ENCODE data around the gene ULBP1. TPM values are rescaled to one million over a fixed set of nuclear protein-coding genes. Genes with fewer than 3 reads are reported as not detected.
"Not testable (repeated sequence)": the region's sequence is repeated elsewhere in the genome, so short reads cannot be mapped to it uniquely, and the experiment has no call there.

ULBP1 gene
- total and polyA plus RNA-seq, 3 donors from 2014 or later: 2.3 to 5.9 (median 4.7) TPM

DNA sequence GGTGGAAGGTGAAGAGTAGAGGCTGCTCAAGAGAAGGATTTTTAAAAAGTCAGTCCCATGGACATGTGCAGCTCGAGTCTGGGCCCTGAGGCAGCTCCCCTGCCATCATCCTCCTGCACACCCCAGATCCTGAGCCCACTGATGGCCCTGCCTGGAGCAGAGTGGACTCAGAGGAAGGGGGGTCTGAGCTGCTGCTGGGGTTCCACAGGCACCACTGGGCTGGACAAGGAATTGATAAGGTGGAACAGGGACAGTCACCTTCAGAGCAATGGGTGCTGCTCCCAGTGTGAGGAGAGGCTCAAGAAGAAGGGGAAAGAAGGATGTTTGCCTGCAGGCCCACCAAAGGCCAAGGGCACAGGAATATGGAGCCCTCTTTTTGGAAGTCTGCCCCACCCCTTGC is 15.7 kb upstream of the ULBP1 start:
- Histone ChIP-seq H3K4me3 (no peak overlapping the region), H3K27me3 (no peaks in the 10 kb centered on the region), H3K4me1 (no peaks in the 10 kb centered on the region), H3K27ac (no peak overlapping the region), H3K9me3 (no peaks in the 10 kb centered on the region), H3K36me3 (ENCODE audit: low read depth, missing control alignments) (no peaks in the 10 kb centered on the region)
- TF ChIP-seq, protein P1, sequence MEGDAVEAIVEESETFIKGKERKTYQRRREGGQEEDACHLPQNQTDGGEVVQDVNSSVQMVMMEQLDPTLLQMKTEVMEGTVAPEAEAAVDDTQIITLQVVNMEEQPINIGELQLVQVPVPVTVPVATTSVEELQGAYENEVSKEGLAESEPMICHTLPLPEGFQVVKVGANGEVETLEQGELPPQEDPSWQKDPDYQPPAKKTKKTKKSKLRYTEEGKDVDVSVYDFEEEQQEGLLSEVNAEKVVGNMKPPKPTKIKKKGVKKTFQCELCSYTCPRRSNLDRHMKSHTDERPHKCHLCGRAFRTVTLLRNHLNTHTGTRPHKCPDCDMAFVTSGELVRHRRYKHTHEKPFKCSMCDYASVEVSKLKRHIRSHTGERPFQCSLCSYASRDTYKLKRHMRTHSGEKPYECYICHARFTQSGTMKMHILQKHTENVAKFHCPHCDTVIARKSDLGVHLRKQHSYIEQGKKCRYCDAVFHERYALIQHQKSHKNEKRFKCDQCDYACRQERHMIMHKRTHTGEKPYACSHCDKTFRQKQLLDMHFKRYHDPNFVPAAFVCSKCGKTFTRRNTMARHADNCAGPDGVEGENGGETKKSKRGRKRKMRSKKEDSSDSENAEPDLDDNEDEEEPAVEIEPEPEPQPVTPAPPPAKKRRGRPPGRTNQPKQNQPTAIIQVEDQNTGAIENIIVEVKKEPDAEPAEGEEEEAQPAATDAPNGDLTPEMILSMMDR (IDR thresholded peaks at IDR 0.05): no peak
- TF ChIP-seq POLR2A (IDR thresholded peaks at IDR 0.05): no peak
- WGBS, 2 donors: 60 to 77% methylated on average over 1 of the region's 1 CpG
- intact Hi-C loops (cut with DNase I; ENCODE audit: low total_unique reads): no loop called here
- no peak for DNase-seq

DNA sequence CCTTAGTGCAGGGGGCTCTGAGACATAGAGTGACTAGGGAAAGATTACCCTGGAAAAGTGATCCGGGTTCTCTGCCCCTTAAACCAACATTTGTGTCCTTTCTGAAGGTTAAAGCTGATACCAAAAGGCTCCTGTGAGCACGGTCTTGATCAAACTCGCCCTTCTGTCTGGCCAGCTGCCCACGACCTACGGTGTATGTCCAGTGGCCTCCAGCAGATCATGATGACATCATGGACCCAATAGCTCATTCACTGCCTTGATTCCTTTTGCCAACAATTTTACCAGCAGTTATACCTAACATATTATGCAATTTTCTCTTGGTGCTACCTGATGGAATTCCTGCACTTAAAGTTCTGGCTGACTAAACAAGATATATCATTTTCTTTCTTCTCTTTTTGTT is 15.1 kb upstream of the ULBP1 start:
- Histone ChIP-seq H3K27me3 (no peaks in the 10 kb centered on the region), H3K4me3 (no peak overlapping the region), H3K4me1 (no peaks in the 10 kb centered on the region), H3K9me3 (no peaks in the 10 kb centered on the region), H3K27ac (no peak overlapping the region), H3K36me3 (ENCODE audit: low read depth, missing control alignments) (no peaks in the 10 kb centered on the region)
- WGBS, 2 donors: 81 to 82% methylated on average over 5 of the region's 5 CpGs
- DNase-seq: no peak
- TF ChIP-seq POLR2A (IDR thresholded peaks at IDR 0.05): no peak
- TF ChIP-seq, protein P1 (IDR thresholded peaks at IDR 0.05): no peak
- intact Hi-C loops (cut with DNase I; ENCODE audit: low total_unique reads): no loop called here

DNA sequence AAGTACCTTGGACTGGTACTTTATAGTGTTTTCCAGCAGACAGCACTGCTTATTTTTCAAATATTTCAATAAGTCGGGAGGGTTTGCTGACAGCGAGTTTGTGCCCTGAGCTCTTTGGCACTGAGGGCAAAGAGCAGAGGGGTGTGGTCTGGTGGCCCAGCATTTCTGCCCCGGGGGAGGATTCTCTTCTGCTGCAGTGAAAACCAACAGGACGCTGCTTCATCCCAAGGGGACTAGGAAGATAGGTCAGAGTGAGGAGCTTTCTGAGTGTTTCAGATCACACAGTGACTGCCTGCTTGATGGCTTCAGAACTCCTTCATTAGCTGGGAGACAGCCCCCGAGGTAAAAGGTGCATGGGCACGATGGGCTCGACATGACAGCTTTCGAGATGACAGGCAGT is 13.3 kb upstream of the ULBP1 start:
- intact Hi-C loops (cut with DNase I; ENCODE audit: low total_unique reads): no loop called here

DNA sequence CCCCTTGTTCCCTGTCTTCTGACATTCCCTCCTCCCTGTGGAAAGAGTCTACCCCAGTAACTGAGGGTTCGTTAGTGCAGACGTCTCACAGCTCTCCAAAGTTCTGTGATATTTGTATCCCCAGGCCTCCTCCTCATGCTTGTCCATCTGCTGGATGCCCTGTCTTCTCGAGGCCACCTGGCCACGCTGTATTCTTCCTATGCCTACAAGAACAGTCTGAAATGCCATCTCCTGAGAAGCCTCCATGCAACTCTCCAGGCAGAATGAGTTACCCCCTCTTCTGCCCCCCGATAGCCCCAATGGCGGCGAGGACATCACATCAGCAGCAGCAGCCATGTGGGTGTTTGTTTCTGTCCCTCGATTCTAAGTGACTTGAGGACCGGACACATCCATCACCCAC is 12.6 kb upstream of the ULBP1 start:
- WGBS, 2 donors: 70 to 83% methylated on average over 9 of the region's 9 CpGs
- no peaks in the 10 kb centered on the region for H3K36me3 ChIP-seq (ENCODE audit: low read depth, missing control alignments)
- TF ChIP-seq, protein P1 (IDR thresholded peaks at IDR 0.05): no peak
- TF ChIP-seq POLR2A (IDR thresholded peaks at IDR 0.05): no peak
- intact Hi-C loops (cut with DNase I; ENCODE audit: low total_unique reads): no loop called here
- H3K4me3 ChIP-seq: no peak overlapping the region
- DNase-seq: no peak
- H3K27me3 ChIP-seq: no peaks in the 10 kb centered on the region
- no peaks in the 10 kb centered on the region for H3K4me1 ChIP-seq
- H3K27ac ChIP-seq: no peak overlapping the region
- H3K9me3 ChIP-seq: no peaks in the 10 kb centered on the region

More for the DNA sequence above, 13.3 kb upstream of the ULBP1 start:
- Histone ChIP-seq H3K9me3 (no peaks in the 10 kb centered on the region), H3K4me1 (no peaks in the 10 kb centered on the region), H3K4me3 (no peak overlapping the region), H3K36me3 (ENCODE audit: low read depth, missing control alignments) (no peaks in the 10 kb centered on the region), H3K27ac (no peak overlapping the region), H3K27me3 (no peaks in the 10 kb centered on the region)
- DNase-seq: no peak
- no peak for TF ChIP-seq POLR2A (IDR thresholded peaks at IDR 0.05)
- TF ChIP-seq, protein P1 (IDR thresholded peaks at IDR 0.05): no peak
- WGBS, 2 donors: 49 to 55% methylated on average over 8 of the region's 8 CpGs

DNA sequence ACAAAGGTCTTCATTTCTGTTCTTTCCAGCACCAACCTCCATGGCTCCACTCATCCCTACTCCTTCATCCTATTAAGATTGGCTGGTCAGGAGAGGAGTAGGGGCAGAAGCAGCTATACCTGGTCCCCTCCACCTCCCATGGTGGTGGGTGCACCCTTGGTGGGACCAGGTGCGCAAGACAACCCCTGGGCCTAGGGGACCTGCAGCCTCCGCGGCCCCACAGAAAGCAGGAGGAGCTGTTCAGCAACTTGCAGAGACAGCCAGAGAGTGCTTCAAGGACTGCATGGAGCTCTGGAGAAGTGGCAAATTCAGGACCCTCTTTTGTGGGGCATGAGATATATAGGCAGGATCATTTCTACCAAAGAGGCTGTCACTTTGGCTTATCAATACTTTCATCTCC is 12.1 kb upstream of the ULBP1 start:
- intact Hi-C loops (cut with DNase I; ENCODE audit: low total_unique reads): no loop called here
- no peak for TF ChIP-seq POLR2A (IDR thresholded peaks at IDR 0.05)
- TF ChIP-seq, protein P1 (IDR thresholded peaks at IDR 0.05): no peak
- Histone ChIP-seq H3K27ac (no peak overlapping the region), H3K4me3 (no peak overlapping the region), H3K4me1 (no peaks in the 10 kb centered on the region), H3K9me3 (no peaks in the 10 kb centered on the region), H3K27me3 (no peaks in the 10 kb centered on the region), H3K36me3 (ENCODE audit: low read depth, missing control alignments) (no peaks in the 10 kb centered on the region)
- no peak for DNase-seq
- 65 to 68% methylated on average over 3 of the region's 3 CpGs for WGBS, 2 donors

DNA sequence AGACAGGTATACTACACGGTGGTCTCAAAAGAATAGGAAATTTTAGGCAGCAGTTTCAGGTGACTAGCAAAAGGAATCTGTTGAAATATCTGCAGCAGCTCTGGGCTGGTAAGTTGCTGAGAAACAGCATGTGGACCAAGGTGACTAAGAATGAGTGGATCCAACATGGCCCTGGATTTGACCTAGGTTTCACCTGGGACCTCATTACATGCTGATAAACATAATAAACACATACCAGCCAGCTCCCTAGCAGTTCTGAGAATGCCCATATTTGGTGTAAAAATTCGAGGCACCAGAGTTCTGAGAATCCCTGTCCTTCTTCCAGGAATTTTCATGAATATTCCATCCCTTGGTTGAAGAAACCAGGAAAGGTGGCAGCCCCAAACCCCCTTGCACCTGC is 10.4 kb upstream of the ULBP1 start:
- DNase-seq; intact Hi-C loops (cut with DNase I; ENCODE audit: low total_unique reads); H3K27ac ChIP-seq: not testable (repeated sequence)

DNA sequence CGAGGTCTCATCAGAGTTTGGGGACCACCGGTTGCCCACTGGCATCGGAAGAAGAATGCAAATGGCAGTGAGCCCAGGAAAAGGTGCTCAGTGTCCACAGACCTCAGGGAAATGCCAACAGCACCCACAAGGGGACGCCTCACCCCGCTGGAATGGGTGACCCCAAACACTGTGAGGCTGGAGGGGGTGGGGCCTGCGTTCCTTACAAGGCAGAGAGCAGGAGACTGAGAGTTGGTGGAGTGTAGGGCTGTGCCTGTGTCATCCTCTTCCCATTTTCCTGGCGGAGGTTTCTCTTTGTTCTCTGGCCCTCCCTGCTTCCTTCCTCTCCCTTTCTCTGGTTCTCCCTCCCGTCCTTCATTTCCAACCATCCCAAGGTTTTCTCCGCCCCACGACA is 9.8 kb upstream of the ULBP1 start:
- H3K4me1 ChIP-seq; H3K4me3 ChIP-seq; H3K27ac ChIP-seq; DNase-seq; intact Hi-C loops (cut with DNase I; ENCODE audit: low total_unique reads); H3K36me3 ChIP-seq (ENCODE audit: low read depth, missing control alignments); H3K27me3 ChIP-seq; H3K9me3 ChIP-seq: not testable (repeated sequence)
- WGBS, 2 donors: 0 to 5% methylated on average over 4 to 7 of the region's 10 CpGs

More for the DNA sequence above, 10.4 kb upstream of the ULBP1 start:
- not testable (repeated sequence) for H3K4me3 ChIP-seq; H3K36me3 ChIP-seq (ENCODE audit: low read depth, missing control alignments); H3K9me3 ChIP-seq; H3K4me1 ChIP-seq; H3K27me3 ChIP-seq
- 31 to 36% methylated on average over 2 of the region's 2 CpGs for WGBS, 2 donors

Data from testis (tissue), 3 donors.